Calu3 (cell line): Measurements from ENCODE around the gene SPDYE4. TPM values are rescaled to one million over a fixed set of nuclear protein-coding genes. Genes with fewer than 3 reads are reported as not detected.

Source experiments
- BruUV-seq: library from RNA; stranded (reverse); fragments of 400-500 nt; replicated peaks from 2 replicates; lab custom pipeline; 2021; lab: Mats Ljungman, UMichigan
- CTCF ChIA-PET: fragments of 300-600 bp; sonication (Branson Sonifier 250); formaldehyde crosslinking; loops from one replicate; lab custom pipeline; 2022; ENCODE audit warnings: antibody characterized with exemption; lab: Charles Lee
- DNase-seq: peaks from one replicate; pipeline ENCODE4 v3.0.0; 2022
- H3K27ac Mint-ChIP-seq: one replicate; pipeline ENCODE4 v1.8.0; 2022; ENCODE audit warnings: mixed read lengths; ENCODE audit not compliant: unreplicated experiment
- H3K27me3 Mint-ChIP-seq: one replicate; pipeline ENCODE4 v1.8.0; 2022; ENCODE audit warnings: mixed read lengths; ENCODE audit not compliant: unreplicated experiment
- H3K36me3 Mint-ChIP-seq: one replicate; pipeline ENCODE4 v1.8.0; 2022; ENCODE audit warnings: mild to moderate bottlenecking, moderate library complexity, mixed read lengths; ENCODE audit not compliant: insufficient read depth, unreplicated experiment
- H3K4me1 Mint-ChIP-seq: one replicate; pipeline ENCODE4 v1.8.0; 2022; ENCODE audit warnings: mild to moderate bottlenecking, low read depth, mixed read lengths; ENCODE audit not compliant: unreplicated experiment
- H3K4me3 Mint-ChIP-seq: one replicate; pipeline ENCODE4 v1.8.0; 2022; ENCODE audit warnings: mild to moderate bottlenecking, low read depth, moderate library complexity, mixed read lengths; ENCODE audit not compliant: unreplicated experiment
- H3K9me3 Mint-ChIP-seq: one replicate; pipeline ENCODE4 v1.8.0; 2022; ENCODE audit warnings: low read depth, mixed read lengths; ENCODE audit not compliant: unreplicated experiment
- intact Hi-C: fragments of 100-400 bp; cut with micrococcal nuclease; formaldehyde crosslinking; loops from one replicate; pipeline ENCODE4 v1.10.0; 2022; ENCODE audit not compliant: unreplicated experiment
- total RNA-seq: library from RNA; stranded (reverse); gene quantifications from 2 replicates; pipeline ENCODE4 v1.2.3, GENCODE V29; 2022
- TF ChIP-seq, protein P1 (sequence below): fragments of 200-600 bp; IDR thresholded peaks from one replicate; pipeline ENCODE4 v1.8.0; 2022; ENCODE audit warnings: antibody characterized with exemption; ENCODE audit not compliant: unreplicated experiment

The SPDYE4 gene
- total RNA-seq, 1 experiment from 2014 or later: not detected

- peaks cover 25% of the 10 kb centered on the region for H3K27me3 Mint-ChIP-seq
- DNase-seq: no peak
- H3K36me3 Mint-ChIP-seq: no peaks in the 10 kb centered on the region
- no peak overlapping the region for H3K27ac Mint-ChIP-seq
- H3K4me3 Mint-ChIP-seq: no peak overlapping the region
- no TSS peak for BruUV-seq
- TF ChIP-seq, protein P1, sequence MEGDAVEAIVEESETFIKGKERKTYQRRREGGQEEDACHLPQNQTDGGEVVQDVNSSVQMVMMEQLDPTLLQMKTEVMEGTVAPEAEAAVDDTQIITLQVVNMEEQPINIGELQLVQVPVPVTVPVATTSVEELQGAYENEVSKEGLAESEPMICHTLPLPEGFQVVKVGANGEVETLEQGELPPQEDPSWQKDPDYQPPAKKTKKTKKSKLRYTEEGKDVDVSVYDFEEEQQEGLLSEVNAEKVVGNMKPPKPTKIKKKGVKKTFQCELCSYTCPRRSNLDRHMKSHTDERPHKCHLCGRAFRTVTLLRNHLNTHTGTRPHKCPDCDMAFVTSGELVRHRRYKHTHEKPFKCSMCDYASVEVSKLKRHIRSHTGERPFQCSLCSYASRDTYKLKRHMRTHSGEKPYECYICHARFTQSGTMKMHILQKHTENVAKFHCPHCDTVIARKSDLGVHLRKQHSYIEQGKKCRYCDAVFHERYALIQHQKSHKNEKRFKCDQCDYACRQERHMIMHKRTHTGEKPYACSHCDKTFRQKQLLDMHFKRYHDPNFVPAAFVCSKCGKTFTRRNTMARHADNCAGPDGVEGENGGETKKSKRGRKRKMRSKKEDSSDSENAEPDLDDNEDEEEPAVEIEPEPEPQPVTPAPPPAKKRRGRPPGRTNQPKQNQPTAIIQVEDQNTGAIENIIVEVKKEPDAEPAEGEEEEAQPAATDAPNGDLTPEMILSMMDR: no peak
- intact Hi-C loops: no loop called here
- CTCF ChIA-PET: no interaction called here
- no peaks in the 10 kb centered on the region for H3K9me3 Mint-ChIP-seq
- H3K4me1 Mint-ChIP-seq: no peaks in the 10 kb centered on the region
Measured at GRCh38 chr17:8781776-8782175, 23.4 kb upstream of the SPDYE4 start.

DNA sequence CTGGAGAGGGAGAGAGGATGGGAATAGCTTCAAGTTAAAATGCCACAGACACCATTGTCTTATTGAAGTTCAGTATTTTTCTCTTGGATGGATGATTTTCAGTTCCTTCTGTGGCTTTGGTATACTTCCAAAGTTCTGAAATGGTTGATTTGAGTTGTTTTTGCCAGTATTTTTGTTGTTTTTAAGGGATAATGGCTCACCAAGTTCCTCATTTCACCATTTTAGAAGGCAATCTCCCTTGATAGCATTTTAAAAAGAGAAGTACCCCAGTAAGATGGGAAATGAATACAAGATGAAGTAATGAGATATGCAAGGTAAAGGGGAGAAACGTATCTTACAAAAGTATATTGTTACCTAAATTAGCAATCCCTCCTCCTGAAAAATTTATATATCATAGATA, 18.5 kb upstream of the SPDYE4 start:
- H3K9me3 Mint-ChIP-seq: no peaks in the 10 kb centered on the region
- no peaks in the 10 kb centered on the region for H3K36me3 Mint-ChIP-seq
- BruUV-seq: no TSS peak
- H3K27ac Mint-ChIP-seq: no peak overlapping the region
- no peak overlapping the region for H3K4me3 Mint-ChIP-seq
- peaks cover 49% of the 10 kb centered on the region for H3K27me3 Mint-ChIP-seq
- DNase-seq: no peak
- TF ChIP-seq, protein P1: no peak
- no peaks in the 10 kb centered on the region for H3K4me1 Mint-ChIP-seq
- CTCF ChIA-PET: interaction anchor here (1.3 kb wide), 1 partner anchor 393 kb away, joined by 3 read pairs; no protein-coding TSS in a partner anchor
- intact Hi-C loops: no loop called here

- Mint-ChIP-seq H3K36me3 (no peaks in the 10 kb centered on the region), H3K27ac (no peak overlapping the region), H3K4me1 (no peaks in the 10 kb centered on the region), H3K4me3 (no peak overlapping the region), H3K9me3 (no peaks in the 10 kb centered on the region), H3K27me3 (peaks cover 49% of the 10 kb centered on the region)
- intact Hi-C loops: no loop called here
- TF ChIP-seq, protein P1: no peak
- no TSS peak for BruUV-seq
- CTCF ChIA-PET: interaction anchor here (1.3 kb wide), 1 partner anchor 393 kb away, joined by 3 read pairs; no protein-coding TSS in a partner anchor
- no peak for DNase-seq
Measured at GRCh38 chr17:8776248-8776647, 17.9 kb upstream of the SPDYE4 start.

DNA sequence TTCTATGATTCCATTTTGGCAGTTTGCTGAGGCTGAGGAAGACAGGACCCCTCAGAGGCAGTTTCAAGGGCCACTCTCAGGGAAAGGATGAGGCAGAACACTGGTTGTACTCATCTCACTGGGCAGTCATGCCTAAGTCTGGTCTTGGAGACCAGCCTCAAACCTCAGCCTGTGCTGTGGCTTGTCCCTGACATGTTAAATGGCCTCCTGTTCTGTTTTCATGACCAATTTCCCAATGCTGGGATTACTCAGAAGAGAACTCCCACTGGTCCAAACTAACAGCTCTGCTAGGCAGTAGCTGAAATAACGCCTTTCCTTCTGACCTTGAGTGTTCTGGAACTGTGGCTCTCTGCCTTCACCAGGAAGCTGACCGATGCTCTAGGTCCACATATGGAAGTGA, 8.4 kb upstream of the SPDYE4 start:
- no peak for DNase-seq
- H3K9me3 Mint-ChIP-seq: peaks cover 3% of the 10 kb centered on the region
- BruUV-seq: no TSS peak
- no peaks in the 10 kb centered on the region for H3K4me1 Mint-ChIP-seq
- peaks cover 53% of the 10 kb centered on the region for H3K27me3 Mint-ChIP-seq
- CTCF ChIA-PET: no interaction called here
- no peak overlapping the region for H3K4me3 Mint-ChIP-seq
- TF ChIP-seq, protein P1: no peak
- intact Hi-C loops: no loop called here
- no peaks in the 10 kb centered on the region for H3K36me3 Mint-ChIP-seq
- no peak overlapping the region for H3K27ac Mint-ChIP-seq
